Endothelial cell of umbilical vein (primary cell): ENCODE data around the gene CAPZA2. TPM values are rescaled to one million over a fixed set of nuclear protein-coding genes. Genes with fewer than 3 reads are reported as not detected.

Experiments used
- BruUV-seq: library from RNA; stranded (reverse); fragments of 400-500 nt; replicated peaks from 2 replicates; lab custom pipeline; 2021; lab: Mats Ljungman, UMichigan
- CTCF ChIA-PET: fragments of 300-600, 350-600 bp; sonication (Branson Sonifier 250); formaldehyde crosslinking; loops from one replicate; lab custom pipeline; 2021; ENCODE audit warnings: antibody characterized with exemption, inconsistent platforms; lab: Charles Lee
- POLR2A ChIA-PET: fragments of 300-600, 350-600 bp; sonication (Branson Sonifier 250); formaldehyde crosslinking; loops from one replicate; lab custom pipeline; 2021; ENCODE audit warnings: antibody characterized with exemption, inconsistent platforms; lab: Charles Lee
- DNase-seq: peaks from one replicate; pipeline ENCODE4 v3.0.0-alpha.2; 2011; ENCODE audit warnings: low read depth, low spot score
- FAIRE-seq: peaks from 2 replicates; lab custom pipeline; 2011; peaks lifted over from hg19 to GRCh38; lab: Jason Lieb, UNC
- H2AFZ ChIP-seq: 2 replicates; pipeline ENCODE4 v1.6.0; 2012; ENCODE audit warnings: low read depth, low read length, control low read depth, inconsistent platforms
- H3K27ac ChIP-seq: 2 replicates; pipeline ENCODE4 v1.5.1; 2011; ENCODE audit warnings: low read depth, mild to moderate bottlenecking, control low read depth, low read length, moderate library complexity; ENCODE audit not compliant: insufficient read depth
- H3K27me3 ChIP-seq, 2 experiments: 2 replicates each; pipeline versions ENCODE4 v1.6.0 to v1.6.1; 2011; ENCODE audit warnings: low read length in 2 of 2, mixed read lengths in 1 of 2; ENCODE audit not compliant: control insufficient read depth in 2 of 2, insufficient read depth in 2 of 2
- H3K36me3 ChIP-seq, 2 experiments: 2 replicates in 1 of 2; 3 replicates in 1 of 2; pipeline ENCODE4 v1.5.1; 2011; ENCODE audit warnings: low read length in 2 of 2, mild to moderate bottlenecking in 1 of 2, moderate library complexity in 1 of 2; ENCODE audit not compliant: control insufficient read depth in 2 of 2, insufficient read depth in 2 of 2; ENCODE audit errors: extremely low read depth in 1 of 2
- H3K4me1 ChIP-seq: 3 replicates; pipeline ENCODE4 v1.5.1; 2011; ENCODE audit warnings: mild to moderate bottlenecking, low read length; ENCODE audit not compliant: control insufficient read depth, insufficient read depth; ENCODE audit errors: extremely low read depth
- H3K4me2 ChIP-seq: 2 replicates; pipeline ENCODE4 v1.6.1; 2011; ENCODE audit warnings: low read length, control low read depth, mixed read lengths; ENCODE audit not compliant: insufficient read depth
- H3K4me3 ChIP-seq, 3 experiments: fragments of 200-600 bp in 1 of 3; sonication (generic), shearing (Covaris generic) in 1 of 3; replicated peaks in 1 of 3; 2 replicates each; pipeline ENCODE4 v1.5.1; 2011 to 2016; ENCODE audit warnings: control low read depth in 3 of 3, low read length in 3 of 3, mild to moderate bottlenecking in 2 of 3, inconsistent platforms in 1 of 3, low read depth in 1 of 3, moderate library complexity in 1 of 3; ENCODE audit not compliant: insufficient read depth in 1 of 3
- H3K79me2 ChIP-seq: 2 replicates; pipeline ENCODE4 v1.6.0; 2012; ENCODE audit warnings: low read length, inconsistent platforms; ENCODE audit not compliant: control insufficient read depth, insufficient read depth
- H3K9ac ChIP-seq: replicated peaks from 2 replicates; pipeline ENCODE3; 2011; ENCODE audit warnings: low read length, control low read depth; ENCODE audit not compliant: insufficient read depth; ENCODE audit errors: extremely low read depth
- H3K9me1 ChIP-seq: replicated peaks from 3 replicates; pipeline ENCODE4 v1.6.0; 2011; ENCODE audit warnings: mild to moderate bottlenecking, low read length; ENCODE audit not compliant: control insufficient read depth, insufficient read depth; ENCODE audit errors: extremely low read depth
- H3K9me3 ChIP-seq: replicated peaks from 2 replicates; pipeline ENCODE4 v1.5.1; 2012; ENCODE audit warnings: low read length, inconsistent platforms; ENCODE audit not compliant: control insufficient read depth, insufficient read depth
- H4K20me1 ChIP-seq: replicated peaks from 2 replicates; pipeline ENCODE3; 2011; ENCODE audit warnings: mild to moderate bottlenecking, low read length; ENCODE audit not compliant: control insufficient read depth, insufficient read depth; ENCODE audit errors: extremely low read depth
- EZH2 ChIP-seq: IDR thresholded peaks from 2 replicates; pipeline ENCODE4 v1.6.1; 2012; ENCODE audit warnings: borderline replicate concordance, low read depth, mild to moderate bottlenecking, moderate library complexity, low read length, inconsistent platforms; ENCODE audit not compliant: severe bottlenecking
- FOS ChIP-seq: IDR thresholded peaks from 2 replicates; pipeline ENCODE4 v1.6.1; 2011; ENCODE audit warnings: mild to moderate bottlenecking, low read length, moderate library complexity, borderline replicate concordance; ENCODE audit not compliant: insufficient read depth
- GATA2 ChIP-seq: IDR thresholded peaks from 2 replicates; pipeline ENCODE4 v1.7.0; 2011; ENCODE audit warnings: low read depth, mild to moderate bottlenecking, moderate library complexity, mixed read lengths, low read length; ENCODE audit not compliant: insufficient read length, insufficient read depth
- JUN ChIP-seq: IDR thresholded peaks from 2 replicates; pipeline ENCODE4 v1.6.1; 2011; ENCODE audit warnings: borderline replicate concordance, low read depth; ENCODE audit not compliant: insufficient read length, insufficient read depth
- MAX ChIP-seq: IDR thresholded peaks from 2 replicates; pipeline ENCODE4 v1.6.1; 2011; ENCODE audit not compliant: insufficient read depth, insufficient read length
- MYC ChIP-seq: IDR thresholded peaks from one replicate; pipeline ENCODE4 v1.6.1; 2011; ENCODE audit warnings: mild to moderate bottlenecking, low read depth, low read length
- POLR2A ChIP-seq: IDR thresholded peaks from 2 replicates; pipeline ENCODE4 v1.6.1; 2012; ENCODE audit warnings: low read depth, mild to moderate bottlenecking, control low read depth, low read length
- POLR2AphosphoS5 ChIP-seq: IDR thresholded peaks from 2 replicates; pipeline ENCODE4 v1.6.1; 2012; ENCODE audit warnings: low read depth, mild to moderate bottlenecking, control low read depth, low read length, moderate library complexity; ENCODE audit not compliant: insufficient read depth
- dilution Hi-C: fragments of 300-500 bp; cut with MboI; formaldehyde crosslinking; loops from one replicate; pipeline ENCODE4 v1.15.0; 2019; ENCODE audit warnings: low sequenced_read_pairs; ENCODE audit not compliant: extremely low pct_ligation_motif_present
- intact Hi-C: fragments of 100-400 bp; cut with micrococcal nuclease; formaldehyde crosslinking; loops from one replicate; pipeline ENCODE4 v1.10.0; 2022
- polyA plus RNA-seq, 4 experiments: library from polyadenylated mRNA; depleted of rRNA in 3 of 4; stranded (reverse) in 3 of 4; unstranded in 1 of 4; fragments of >200 nt; gene quantifications; 2 replicates each; pipeline versions ENCODE4 v1.2.1 to v1.2.3, GENCODE V29; 2011 to 2012; ENCODE audit warnings: missing spikeins in 1 of 4
- total RNA-seq: library from RNA; stranded (reverse); gene quantifications from 2 replicates; pipeline ENCODE4 v1.2.3, GENCODE V29; 2021
- TF ChIP-seq, protein P1 (sequence below), 2 donors: IDR thresholded peaks; 1 replicate in 1 of 2; 2 replicates in 1 of 2; pipeline ENCODE4 v1.5.1; 2011; ENCODE audit warnings: low read length in 2 of 2, mild to moderate bottlenecking in 2 of 2, moderate library complexity in 2 of 2, control low read depth in 1 of 2, inconsistent platforms in 1 of 2, low read depth in 1 of 2; ENCODE audit not compliant: insufficient read depth in 1 of 2; ENCODE audit errors: extremely low read depth in 1 of 2

Gene CAPZA2
- total and polyA plus RNA-seq, 2 donors (not counting 3 experiments of a cell fraction or from before 2014, with no cell fraction given): 48.1 to 347 TPM

DNA sequence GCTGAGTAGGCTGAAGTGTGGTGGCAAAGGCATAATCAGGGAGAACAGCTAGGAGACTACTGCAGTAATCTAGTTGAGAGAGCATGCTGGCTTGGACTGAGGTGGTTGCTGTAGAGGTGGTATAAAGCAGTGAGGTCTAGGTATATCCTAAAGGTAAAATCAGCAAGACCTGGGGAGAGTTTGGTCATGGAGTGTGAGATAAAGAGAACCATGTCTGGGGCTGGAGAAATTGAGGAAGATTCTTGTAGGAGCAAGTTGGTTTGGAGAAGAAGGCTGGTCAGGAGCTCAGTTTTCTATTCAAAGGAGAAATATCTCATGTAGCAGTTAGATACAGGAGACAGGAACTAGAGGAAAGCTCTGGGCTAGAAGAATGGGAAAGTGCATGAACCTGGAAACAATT lies 58.0 kb downstream of the CAPZA2 start:
- no peaks in the 10 kb centered on the region for H3K79me2 ChIP-seq
- dilution Hi-C loops (no loop called here), intact Hi-C loops (no loop called here)
- peak; percentile 20 for DNase-seq
- H4K20me1 ChIP-seq: no peaks in the 10 kb centered on the region
- no peaks in the 10 kb centered on the region for H3K4me1 ChIP-seq
- H3K27me3 ChIP-seq: no peaks in the 10 kb centered on the region
- H2AFZ ChIP-seq: no peak overlapping the region
- H3K27ac ChIP-seq: no peak overlapping the region
- no peak overlapping the region for H3K4me3 ChIP-seq
- CTCF ChIA-PET: interaction anchor here (1.4 kb wide), 1 partner anchor 10 kb away, joined by 5 read pairs; no protein-coding TSS in a partner anchor
- POLR2A ChIA-PET: no interaction called here
- no peaks in the 10 kb centered on the region for H3K9me3 ChIP-seq
- BruUV-seq: no TSS peak
- H3K4me2 ChIP-seq: no peak overlapping the region
- TF ChIP-seq, protein P1, sequence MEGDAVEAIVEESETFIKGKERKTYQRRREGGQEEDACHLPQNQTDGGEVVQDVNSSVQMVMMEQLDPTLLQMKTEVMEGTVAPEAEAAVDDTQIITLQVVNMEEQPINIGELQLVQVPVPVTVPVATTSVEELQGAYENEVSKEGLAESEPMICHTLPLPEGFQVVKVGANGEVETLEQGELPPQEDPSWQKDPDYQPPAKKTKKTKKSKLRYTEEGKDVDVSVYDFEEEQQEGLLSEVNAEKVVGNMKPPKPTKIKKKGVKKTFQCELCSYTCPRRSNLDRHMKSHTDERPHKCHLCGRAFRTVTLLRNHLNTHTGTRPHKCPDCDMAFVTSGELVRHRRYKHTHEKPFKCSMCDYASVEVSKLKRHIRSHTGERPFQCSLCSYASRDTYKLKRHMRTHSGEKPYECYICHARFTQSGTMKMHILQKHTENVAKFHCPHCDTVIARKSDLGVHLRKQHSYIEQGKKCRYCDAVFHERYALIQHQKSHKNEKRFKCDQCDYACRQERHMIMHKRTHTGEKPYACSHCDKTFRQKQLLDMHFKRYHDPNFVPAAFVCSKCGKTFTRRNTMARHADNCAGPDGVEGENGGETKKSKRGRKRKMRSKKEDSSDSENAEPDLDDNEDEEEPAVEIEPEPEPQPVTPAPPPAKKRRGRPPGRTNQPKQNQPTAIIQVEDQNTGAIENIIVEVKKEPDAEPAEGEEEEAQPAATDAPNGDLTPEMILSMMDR (IDR thresholded peaks at IDR 0.05; ENCODE audit: extremely low read depth in 1 of 2, insufficient read depth in 1 of 2, low read depth in 1 of 2, low read length in 2 of 2): no peak
- TF ChIP-seq POLR2A: no peak
- TF ChIP-seq MAX: no peak
- no peak for TF ChIP-seq EZH2
- TF ChIP-seq FOS: no peak
- TF ChIP-seq MYC: no peak
- no peak for TF ChIP-seq JUN
- no peak for TF ChIP-seq GATA2
- no peak for TF ChIP-seq POLR2AphosphoS5
- H3K9ac ChIP-seq: no peak overlapping the region
- FAIRE-seq: no peak
- no peaks in the 10 kb centered on the region for H3K9me1 ChIP-seq
- peaks cover 3 to 18% of the 10 kb centered on the region in 2 experiments for H3K36me3 ChIP-seq
